GM18951 (cell line): ENCODE measurements around the gene RAVER1.
"Not testable (repeated sequence)": the region's sequence is repeated elsewhere in the genome, so short reads cannot be mapped to it uniquely, and the experiment has no call there.

Source experiments
- POLR2A ChIP-seq: IDR thresholded peaks from 4 replicates; pipeline ENCODE4 v1.6.1; 2011; ENCODE audit warnings: mild to moderate bottlenecking; ENCODE audit not compliant: insufficient read length, insufficient read depth; ENCODE audit errors: extremely low read depth
- in situ Hi-C: fragments of 300-500 bp; cut with MboI; formaldehyde crosslinking; loops from one replicate; pipeline ENCODE4 v1.12.0; 2022; ENCODE audit warnings: low sequenced_read_pairs, mixed read lengths, inconsistent platforms; ENCODE audit not compliant: unreplicated experiment

Gene RAVER1

GRCh38 chr19:10363789-10364281 lies 30.5 kb upstream of the RAVER1 start:
- in situ Hi-C loops, result no loop called here
- TF ChIP-seq POLR2A, result no peak

- no peak for TF ChIP-seq POLR2A
- in situ Hi-C loops, result no loop called here
Observed at GRCh38 chr19:10362259-10362658, 28.9 kb upstream of the RAVER1 start.

GRCh38 chr19:10361569-10362011 lies 28.3 kb upstream of the RAVER1 start:
- TF ChIP-seq POLR2A, result no peak
- in situ Hi-C loops, result no loop called here

GRCh38 chr19:10356431-10356830 lies 23.1 kb upstream of the RAVER1 start:
- in situ Hi-C loops, result no loop called here
- TF ChIP-seq POLR2A, result no peak

GRCh38 chr19:10353793-10354391 lies 20.6 kb upstream of the RAVER1 start:
- in situ Hi-C loops, result no loop called here
- TF ChIP-seq POLR2A, result no peak

- in situ Hi-C loops, result no loop called here
- no peak for TF ChIP-seq POLR2A
Observed at GRCh38 chr19:10352764-10353671, 19.7 kb upstream of the RAVER1 start.

- in situ Hi-C loops, result no loop called here
Observed at GRCh38 chr19:10346509-10346908, 13.2 kb upstream of the RAVER1 start.

GRCh38 chr19:10344780-10345179 lies 11.5 kb upstream of the RAVER1 start:
- in situ Hi-C loops, result no loop called here
- no peak for TF ChIP-seq POLR2A

More at GRCh38 chr19:10346509-10346908, 13.2 kb upstream of the RAVER1 start:
- TF ChIP-seq POLR2A, result no peak

- no peak for TF ChIP-seq POLR2A
- in situ Hi-C loops, result no loop called here
Observed at GRCh38 chr19:10343495-10343894, 10.2 kb upstream of the RAVER1 start.

- no peak for TF ChIP-seq POLR2A
- in situ Hi-C loops, result no loop called here
Observed at GRCh38 chr19:10339977-10340376, 6.6 kb upstream of the RAVER1 start.

GRCh38 chr19:10339380-10339960 lies 6.1 kb upstream of the RAVER1 start, which contains the start of gene ICAM3:
Gene ICAM3 (minus strand): TSS chr19:10339624. CDS start chr19:10339614, 10 bp downstream.
- in situ Hi-C loops, result no loop called here
- peak; percentile 85 for TF ChIP-seq POLR2A

GRCh38 chr19:10338940-10339339 lies 5.6 kb upstream of the RAVER1 start:
- in situ Hi-C loops, result no loop called here
- no peak for TF ChIP-seq POLR2A

- in situ Hi-C loops, result not testable (repeated sequence)
Observed at GRCh38 chr19:10336725-10337124, 3.4 kb upstream of the RAVER1 start.
